HepG2 (cell line): ENCODE data around the gene NRSN2. TPM values are rescaled to one million over a fixed set of nuclear protein-coding genes. Genes with fewer than 3 reads are reported as not detected.

Source experiments
- IKZF1 ChIP-seq: fragments of 450-650 bp; IDR thresholded peaks from 2 replicates; pipeline ENCODE4 v1.7.1; 2016
- JUND ChIP-seq: sonication (generic); formaldehyde crosslinking; IDR thresholded peaks from 2 replicates; pipeline ENCODE4 v1.8.0; 2022; ENCODE audit warnings: mild to moderate bottlenecking, missing genetic modification reagents
- KDM5B ChIP-seq: sonication (generic); formaldehyde crosslinking; IDR thresholded peaks from 2 replicates; pipeline ENCODE4 v1.4.0; 2020; ENCODE audit warnings: missing genetic modification reagents, mild to moderate bottlenecking, borderline replicate concordance
- MAFK ChIP-seq, 2 experiments: IDR thresholded peaks in 1 of 2; conservative IDR thresholded peaks in 1 of 2; 2 replicates each; pipeline ENCODE4 v1.6.1; 2011; ENCODE audit warnings: improper control_type of control experiment in 2 of 2, low read length in 2 of 2
- MTA3 ChIP-seq: sonication (generic); formaldehyde crosslinking; IDR thresholded peaks from 2 replicates; pipeline ENCODE4 v1.4.0; 2020; ENCODE audit warnings: missing genetic modification reagents
- PAX8 ChIP-seq: sonication (generic); formaldehyde crosslinking; IDR thresholded peaks from 2 replicates; pipeline ENCODE4 v1.8.0; 2022; ENCODE audit warnings: mild to moderate bottlenecking, missing genetic modification reagents, borderline replicate concordance
- SIN3B ChIP-seq: fragments of 150-350 bp; IDR thresholded peaks from 2 replicates; pipeline ENCODE4 v1.6.1; 2014; ENCODE audit warnings: low read length
- STAG1 ChIP-seq: sonication (generic); formaldehyde crosslinking; IDR thresholded peaks from 2 replicates; pipeline ENCODE4 v1.4.0; 2020; ENCODE audit warnings: missing genetic modification reagents
- ZC3H13 ChIP-seq: sonication (generic); formaldehyde crosslinking; IDR thresholded peaks from 2 replicates; pipeline ENCODE4 v1.8.1; 2023; ENCODE audit warnings: mild to moderate bottlenecking, missing genetic modification reagents, moderate library complexity
- ZC3H4 ChIP-seq: sonication (generic); formaldehyde crosslinking; IDR thresholded peaks from 2 replicates; pipeline ENCODE4 v1.4.0; 2020; ENCODE audit warnings: missing genetic modification reagents, borderline replicate concordance
- ZNF232 ChIP-seq: sonication (generic); formaldehyde crosslinking; IDR thresholded peaks from 2 replicates; pipeline ENCODE4 v1.4.0; 2020; ENCODE audit warnings: missing genetic modification reagents, borderline replicate concordance
- ZNF350 ChIP-seq: sonication (generic); formaldehyde crosslinking; IDR thresholded peaks from 2 replicates; pipeline ENCODE4 v1.4.0; 2020; ENCODE audit warnings: mild to moderate bottlenecking, low read depth, missing genetic modification reagents, borderline replicate concordance
- ZNF549 ChIP-seq: sonication (generic); formaldehyde crosslinking; IDR thresholded peaks from 2 replicates; pipeline ENCODE4 v1.5.0; 2020; ENCODE audit warnings: missing genetic modification reagents
- ZNF552 ChIP-seq: sonication (generic); formaldehyde crosslinking; IDR thresholded peaks from 2 replicates; pipeline ENCODE4 v1.9.0; 2022; ENCODE audit warnings: missing genetic modification reagents, mild to moderate bottlenecking, borderline replicate concordance
- polyA plus RNA-seq, 8 experiments: library from polyadenylated mRNA; depleted of rRNA in 3 of 8; stranded (reverse) in 7 of 8; unstranded in 1 of 8; fragments of >200 nt; fragmentation: Illumina TruSeq in 4 of 8; extraction: Trizol in 4 of 8; gene quantifications; 2 replicates each; pipeline versions ENCODE4 v1.2.1 to v1.2.3, GENCODE V29; 2011 to 2016; ENCODE audit warnings: low read depth in 4 of 8, missing spikeins in 1 of 8, mixed read lengths in 1 of 8; ENCODE audit not compliant: insufficient read depth in 1 of 8
- total RNA-seq, 5 experiments: library from RNA; depleted of rRNA; stranded (reverse); fragments of >200 nt; fragmentation: Illumina TruSeq; extraction: Trizol; gene quantifications; 2 replicates each; pipeline ENCODE4 v1.2.3, GENCODE V29; 2016; ENCODE audit warnings: low read depth in 1 of 5
- TF ChIP-seq, protein P1 (sequence below): sonication (generic); formaldehyde crosslinking; IDR thresholded peaks from 2 replicates; pipeline ENCODE4 v1.5.0; 2020; ENCODE audit warnings: missing genetic modification reagents, mild to moderate bottlenecking, borderline replicate concordance
- TF ChIP-seq, protein P2 (sequence below): sonication (generic); formaldehyde crosslinking; IDR thresholded peaks from 2 replicates; pipeline ENCODE4 v1.4.0; 2020; ENCODE audit warnings: mild to moderate bottlenecking, missing genetic modification reagents
- TF ChIP-seq, protein P3 (sequence below): sonication (generic); formaldehyde crosslinking; IDR thresholded peaks from 2 replicates; pipeline ENCODE4 v1.8.0; 2022; ENCODE audit warnings: mild to moderate bottlenecking, missing genetic modification reagents, moderate library complexity
- TF ChIP-seq, protein P4 (sequence below): sonication (generic); formaldehyde crosslinking; IDR thresholded peaks from 2 replicates; pipeline ENCODE4 v1.5.0; 2020; ENCODE audit warnings: mild to moderate bottlenecking, missing genetic modification reagents
- TF ChIP-seq, protein P5 (sequence below): IDR thresholded peaks from 2 replicates; pipeline ENCODE4 v1.6.1; 2016; ENCODE audit warnings: low read depth

The NRSN2 gene
- total and polyA plus RNA-seq, 2 of the 13 experiments (the other 11 are each of a cell fraction or from before 2014, with no cell fraction given) = 32.3 to 49.4 TPM

DNA sequence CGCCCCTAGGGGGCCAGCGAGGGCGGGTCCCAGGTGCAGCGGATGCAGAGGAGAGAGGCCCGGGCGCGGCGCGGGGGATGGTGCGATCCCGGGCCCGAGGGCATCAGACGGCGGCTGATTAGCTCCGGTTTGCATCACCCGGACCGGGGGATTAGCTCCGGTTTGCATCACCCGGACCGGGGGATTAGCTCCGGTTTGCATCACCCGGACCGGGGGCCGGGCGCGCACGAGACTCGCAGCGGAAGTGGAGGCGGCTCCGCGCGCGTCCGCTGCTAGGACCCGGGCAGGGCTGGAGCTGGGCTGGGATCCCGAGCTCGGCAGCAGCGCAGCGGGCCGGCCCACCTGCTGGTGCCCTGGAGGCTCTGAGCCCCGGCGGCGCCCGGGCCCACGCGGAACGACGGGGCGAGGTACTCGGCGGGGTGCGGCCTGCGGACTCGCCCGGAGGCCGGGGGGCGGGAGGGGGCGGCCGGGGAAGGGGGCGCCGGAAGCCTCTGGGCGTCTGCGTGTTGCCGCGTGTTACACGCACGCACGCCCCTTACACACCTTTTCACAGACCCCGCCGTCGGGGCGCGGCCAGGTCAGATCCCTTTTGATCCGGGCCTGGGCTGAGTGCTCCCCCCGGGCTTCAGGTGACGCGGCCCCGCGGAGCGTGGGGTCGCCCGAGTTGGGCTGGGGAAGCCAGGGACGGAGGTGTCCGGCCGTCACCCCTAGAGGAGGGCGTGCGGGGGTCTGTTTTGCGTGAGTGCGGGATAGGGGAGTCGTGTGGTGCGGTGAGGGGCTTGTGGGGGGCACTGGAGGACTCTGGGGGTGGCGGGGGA lies 34.1 kb downstream of the NRSN2 start (continued):
- TF ChIP-seq, protein P1, sequence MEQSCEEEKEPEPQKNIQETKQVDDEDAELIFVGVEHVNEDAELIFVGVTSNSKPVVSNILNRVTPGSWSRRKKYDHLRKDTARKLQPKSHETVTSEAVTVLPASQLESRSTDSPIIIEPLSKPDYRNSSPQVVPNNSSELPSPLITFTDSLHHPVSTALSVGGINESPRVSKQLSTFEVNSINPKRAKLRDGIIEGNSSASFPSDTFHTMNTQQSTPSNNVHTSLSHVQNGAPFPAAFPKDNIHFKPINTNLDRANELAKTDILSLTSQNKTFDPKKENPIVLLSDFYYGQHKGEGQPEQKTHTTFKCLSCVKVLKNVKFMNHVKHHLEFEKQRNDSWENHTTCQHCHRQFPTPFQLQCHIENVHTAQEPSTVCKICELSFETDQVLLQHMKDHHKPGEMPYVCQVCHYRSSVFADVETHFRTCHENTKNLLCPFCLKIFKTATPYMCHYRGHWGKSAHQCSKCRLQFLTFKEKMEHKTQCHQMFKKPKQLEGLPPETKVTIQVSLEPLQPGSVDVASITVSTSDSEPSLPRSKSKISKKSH (CRISPR knock-in tag) = peak; percentile 58; the same call in 1 of the 2 replicates
- TF ChIP-seq, protein P2, sequence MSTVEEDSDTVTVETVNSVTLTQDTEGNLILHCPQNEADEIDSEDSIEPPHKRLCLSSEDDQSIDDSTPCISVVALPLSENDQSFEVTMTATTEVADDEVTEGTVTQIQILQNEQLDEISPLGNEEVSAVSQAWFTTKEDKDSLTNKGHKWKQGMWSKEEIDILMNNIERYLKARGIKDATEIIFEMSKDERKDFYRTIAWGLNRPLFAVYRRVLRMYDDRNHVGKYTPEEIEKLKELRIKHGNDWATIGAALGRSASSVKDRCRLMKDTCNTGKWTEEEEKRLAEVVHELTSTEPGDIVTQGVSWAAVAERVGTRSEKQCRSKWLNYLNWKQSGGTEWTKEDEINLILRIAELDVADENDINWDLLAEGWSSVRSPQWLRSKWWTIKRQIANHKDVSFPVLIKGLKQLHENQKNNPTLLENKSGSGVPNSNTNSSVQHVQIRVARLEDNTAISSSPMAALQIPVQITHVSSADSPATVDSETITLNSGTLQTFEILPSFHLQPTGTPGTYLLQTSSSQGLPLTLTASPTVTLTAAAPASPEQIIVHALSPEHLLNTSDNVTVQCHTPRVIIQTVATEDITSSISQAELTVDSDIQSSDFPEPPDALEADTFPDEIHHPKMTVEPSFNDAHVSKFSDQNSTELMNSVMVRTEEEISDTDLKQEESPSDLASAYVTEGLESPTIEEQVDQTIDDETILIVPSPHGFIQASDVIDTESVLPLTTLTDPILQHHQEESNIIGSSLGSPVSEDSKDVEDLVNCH = 0 out of 2 replicates have a peak, but pooled peaks have one; percentile 64
- TF ChIP-seq JUND (CRISPR knock-in tag) = no peak; the same call in 1 of the 2 replicates
- no peak for TF ChIP-seq ZC3H13 (CRISPR knock-in tag)
- TF ChIP-seq, protein P3, sequence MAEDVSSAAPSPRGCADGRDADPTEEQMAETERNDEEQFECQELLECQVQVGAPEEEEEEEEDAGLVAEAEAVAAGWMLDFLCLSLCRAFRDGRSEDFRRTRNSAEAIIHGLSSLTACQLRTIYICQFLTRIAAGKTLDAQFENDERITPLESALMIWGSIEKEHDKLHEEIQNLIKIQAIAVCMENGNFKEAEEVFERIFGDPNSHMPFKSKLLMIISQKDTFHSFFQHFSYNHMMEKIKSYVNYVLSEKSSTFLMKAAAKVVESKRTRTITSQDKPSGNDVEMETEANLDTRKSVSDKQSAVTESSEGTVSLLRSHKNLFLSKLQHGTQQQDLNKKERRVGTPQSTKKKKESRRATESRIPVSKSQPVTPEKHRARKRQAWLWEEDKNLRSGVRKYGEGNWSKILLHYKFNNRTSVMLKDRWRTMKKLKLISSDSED (CRISPR knock-in tag) = peak; percentile 0; the same call in 1 of the 2 replicates
- TF ChIP-seq ZNF232 (CRISPR knock-in tag) = peak; percentile 93
- TF ChIP-seq, protein P4, sequence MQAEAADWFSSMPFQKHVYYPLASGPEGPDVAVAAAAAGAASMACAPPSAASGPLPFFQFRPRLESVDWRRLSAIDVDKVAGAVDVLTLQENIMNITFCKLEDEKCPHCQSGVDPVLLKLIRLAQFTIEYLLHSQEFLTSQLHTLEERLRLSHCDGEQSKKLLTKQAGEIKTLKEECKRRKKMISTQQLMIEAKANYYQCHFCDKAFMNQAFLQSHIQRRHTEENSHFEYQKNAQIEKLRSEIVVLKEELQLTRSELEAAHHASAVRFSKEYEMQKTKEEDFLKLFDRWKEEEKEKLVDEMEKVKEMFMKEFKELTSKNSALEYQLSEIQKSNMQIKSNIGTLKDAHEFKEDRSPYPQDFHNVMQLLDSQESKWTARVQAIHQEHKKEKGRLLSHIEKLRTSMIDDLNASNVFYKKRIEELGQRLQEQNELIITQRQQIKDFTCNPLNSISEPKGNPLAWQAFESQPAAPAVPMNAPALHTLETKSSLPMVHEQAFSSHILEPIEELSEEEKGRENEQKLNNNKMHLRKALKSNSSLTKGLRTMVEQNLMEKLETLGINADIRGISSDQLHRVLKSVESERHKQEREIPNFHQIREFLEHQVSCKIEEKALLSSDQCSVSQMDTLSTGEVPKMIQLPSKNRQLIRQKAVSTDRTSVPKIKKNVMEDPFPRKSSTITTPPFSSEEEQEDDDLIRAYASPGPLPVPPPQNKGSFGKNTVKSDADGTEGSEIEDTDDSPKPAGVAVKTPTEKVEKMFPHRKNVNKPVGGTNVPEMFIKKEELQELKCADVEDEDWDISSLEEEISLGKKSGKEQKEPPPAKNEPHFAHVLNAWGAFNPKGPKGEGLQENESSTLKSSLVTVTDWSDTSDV = no peak
- TF ChIP-seq PAX8 (CRISPR knock-in tag) = peak; percentile 82; the same call in 1 of the 2 replicates
- TF ChIP-seq KDM5B (CRISPR knock-in tag) = peak; percentile 88
- TF ChIP-seq SIN3B = no peak
- TF ChIP-seq STAG1 = peak; percentile 47; the same call in 1 of the 2 replicates
- TF ChIP-seq ZNF350 (CRISPR knock-in tag) = peak; percentile 95
- no peak for TF ChIP-seq MAFK (conservative IDR thresholded peaks at IDR 0.05 in 1 of 2, IDR thresholded peaks at IDR 0.05 in 1 of 2; ENCODE audit: low read length in 2 of 2)
- TF ChIP-seq ZNF549 (CRISPR knock-in tag) = peak; percentile 55; the same call in 1 of the 2 replicates
- no peak for TF ChIP-seq IKZF1
- no peak for TF ChIP-seq MTA3 (CRISPR knock-in tag)
- TF ChIP-seq ZC3H4 (CRISPR knock-in tag) = peak; percentile 58; the same call in 1 of the 2 replicates
- TF ChIP-seq, protein P5, sequence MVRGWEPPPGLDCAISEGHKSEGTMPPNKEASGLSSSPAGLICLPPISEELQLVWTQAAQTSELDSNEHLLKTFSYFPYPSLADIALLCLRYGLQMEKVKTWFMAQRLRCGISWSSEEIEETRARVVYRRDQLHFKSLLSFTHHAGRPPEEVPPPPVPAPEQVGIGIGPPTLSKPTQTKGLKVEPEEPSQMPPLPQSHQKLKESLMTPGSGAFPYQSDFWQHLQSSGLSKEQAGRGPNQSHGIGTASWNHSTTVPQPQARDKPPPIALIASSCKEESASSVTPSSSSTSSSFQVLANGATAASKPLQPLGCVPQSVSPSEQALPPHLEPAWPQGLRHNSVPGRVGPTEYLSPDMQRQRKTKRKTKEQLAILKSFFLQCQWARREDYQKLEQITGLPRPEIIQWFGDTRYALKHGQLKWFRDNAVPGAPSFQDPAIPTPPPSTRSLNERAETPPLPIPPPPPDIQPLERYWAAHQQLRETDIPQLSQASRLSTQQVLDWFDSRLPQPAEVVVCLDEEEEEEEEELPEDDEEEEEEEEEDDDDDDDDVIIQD (CRISPR knock-in tag) = no peak
- peak; percentile 83 for TF ChIP-seq ZNF552 (CRISPR knock-in tag)
